ENCODE measurements around the gene DVL2. TPM values are rescaled to one million over a fixed set of nuclear protein-coding genes. Genes with fewer than 3 reads are reported as not detected.

The DVL2 gene
- total and polyA plus RNA-seq, 2 of the 13 experiments (the other 11 are each of a cell fraction or from before 2014, with no cell fraction given): 5.7 to 38.2 TPM

DNA sequence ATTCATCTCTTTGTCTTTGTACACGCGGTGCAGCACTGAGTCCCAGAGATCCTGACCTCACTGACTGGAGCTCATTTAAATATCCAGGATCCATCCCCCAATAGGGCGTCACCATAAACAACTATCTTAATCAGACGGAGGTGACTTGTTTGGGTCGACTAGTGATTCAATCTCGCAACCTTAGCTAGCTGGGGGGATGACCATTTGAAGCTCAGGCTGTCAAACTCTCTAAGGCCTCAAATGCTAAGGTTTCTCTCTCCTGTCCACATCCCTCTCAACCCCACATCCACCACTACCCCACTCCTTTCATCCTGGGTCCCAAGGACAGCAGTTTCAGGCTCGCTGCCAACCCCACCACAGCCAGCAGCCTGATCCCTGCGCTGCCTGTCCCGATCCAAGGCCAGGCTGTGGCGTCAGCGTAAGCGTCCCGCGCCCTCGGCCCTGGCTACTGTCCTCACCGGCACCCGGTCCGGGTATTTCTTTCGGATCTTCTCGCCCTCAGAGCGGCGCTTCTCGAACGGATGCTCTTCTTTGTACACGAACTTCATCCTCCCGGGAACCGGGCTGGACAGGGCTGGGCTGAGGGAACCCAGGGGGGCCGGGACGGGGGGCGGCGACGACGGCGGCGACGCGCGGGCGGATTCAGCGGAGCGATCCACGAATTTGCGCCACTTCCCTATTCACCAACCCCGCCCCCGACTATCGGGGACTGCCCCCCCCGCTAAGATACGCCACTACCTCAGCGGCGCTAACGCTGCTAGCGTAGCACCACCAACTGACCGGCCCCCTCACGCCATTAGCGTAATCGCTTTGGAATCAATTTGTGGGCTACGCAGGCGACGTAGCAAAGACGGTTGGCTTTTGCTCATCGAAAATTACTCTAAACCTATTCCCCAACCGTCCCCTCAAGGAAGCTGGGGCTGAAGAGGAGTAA lies 7.7 kb upstream of the DVL2 start, which contains the start of gene GABARAP (continued):
- TF ChIP-seq, protein P1, sequence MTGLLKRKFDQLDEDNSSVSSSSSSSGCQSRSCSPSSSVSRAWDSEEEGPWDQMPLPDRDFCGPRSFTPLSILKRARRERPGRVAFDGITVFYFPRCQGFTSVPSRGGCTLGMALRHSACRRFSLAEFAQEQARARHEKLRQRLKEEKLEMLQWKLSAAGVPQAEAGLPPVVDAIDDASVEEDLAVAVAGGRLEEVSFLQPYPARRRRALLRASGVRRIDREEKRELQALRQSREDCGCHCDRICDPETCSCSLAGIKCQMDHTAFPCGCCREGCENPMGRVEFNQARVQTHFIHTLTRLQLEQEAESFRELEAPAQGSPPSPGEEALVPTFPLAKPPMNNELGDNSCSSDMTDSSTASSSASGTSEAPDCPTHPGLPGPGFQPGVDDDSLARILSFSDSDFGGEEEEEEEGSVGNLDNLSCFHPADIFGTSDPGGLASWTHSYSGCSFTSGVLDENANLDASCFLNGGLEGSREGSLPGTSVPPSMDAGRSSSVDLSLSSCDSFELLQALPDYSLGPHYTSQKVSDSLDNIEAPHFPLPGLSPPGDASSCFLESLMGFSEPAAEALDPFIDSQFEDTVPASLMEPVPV (CRISPR knock-in tag; IDR thresholded peaks at IDR 0.05): peak; percentile 10; the same call in 1 of the 2 replicates
- TF ChIP-seq HNF4A (CRISPR knock-in tag; IDR thresholded peaks at IDR 0.05): peak; percentile 15
- peak; percentile 21; the same call in 1 of the 2 replicates for TF ChIP-seq NFYB (CRISPR knock-in tag; IDR thresholded peaks at IDR 0.05)
- TF ChIP-seq NKX3-1 (CRISPR knock-in tag; IDR thresholded peaks at IDR 0.05): no peak
- no peak for TF ChIP-seq SP1 (IDR thresholded peaks at IDR 0.05)
- TF ChIP-seq SP1 (CRISPR knock-in tag; IDR thresholded peaks at IDR 0.05): peak; percentile 63
- no peak for TF ChIP-seq GATA4 (IDR thresholded peaks at IDR 0.05; ENCODE audit: borderline replicate concordance, low read depth)
- TF ChIP-seq, protein P2, sequence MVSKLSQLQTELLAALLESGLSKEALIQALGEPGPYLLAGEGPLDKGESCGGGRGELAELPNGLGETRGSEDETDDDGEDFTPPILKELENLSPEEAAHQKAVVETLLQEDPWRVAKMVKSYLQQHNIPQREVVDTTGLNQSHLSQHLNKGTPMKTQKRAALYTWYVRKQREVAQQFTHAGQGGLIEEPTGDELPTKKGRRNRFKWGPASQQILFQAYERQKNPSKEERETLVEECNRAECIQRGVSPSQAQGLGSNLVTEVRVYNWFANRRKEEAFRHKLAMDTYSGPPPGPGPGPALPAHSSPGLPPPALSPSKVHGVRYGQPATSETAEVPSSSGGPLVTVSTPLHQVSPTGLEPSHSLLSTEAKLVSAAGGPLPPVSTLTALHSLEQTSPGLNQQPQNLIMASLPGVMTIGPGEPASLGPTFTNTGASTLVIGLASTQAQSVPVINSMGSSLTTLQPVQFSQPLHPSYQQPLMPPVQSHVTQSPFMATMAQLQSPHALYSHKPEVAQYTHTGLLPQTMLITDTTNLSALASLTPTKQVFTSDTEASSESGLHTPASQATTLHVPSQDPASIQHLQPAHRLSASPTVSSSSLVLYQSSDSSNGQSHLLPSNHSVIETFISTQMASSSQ (IDR thresholded peaks at IDR 0.05; ENCODE audit: low read depth): no peak
- TF ChIP-seq, protein P2 (CRISPR knock-in tag; IDR thresholded peaks at IDR 0.05; ENCODE audit: borderline replicate concordance): no peak
- no peak for TF ChIP-seq ZNF12 (CRISPR knock-in tag; IDR thresholded peaks at IDR 0.05)
- TF ChIP-seq ZNF33B (CRISPR knock-in tag; IDR thresholded peaks at IDR 0.05): 0 out of 2 replicates have a peak, but pooled peaks have one; percentile 29
- TF ChIP-seq FOSL2 (CRISPR knock-in tag; IDR thresholded peaks at IDR 0.05): no peak; the same call in none of the 2 replicates
- no peak for TF ChIP-seq NPAS2 (CRISPR knock-in tag; IDR thresholded peaks at IDR 0.05; ENCODE audit: borderline replicate concordance)
- no peak for TF ChIP-seq HMG20B (CRISPR knock-in tag; conservative IDR thresholded peaks at IDR 0.05)
- TF ChIP-seq KLF16 (CRISPR knock-in tag; IDR thresholded peaks at IDR 0.05): 0 out of 4 replicates have a peak, but pooled peaks of 1 of the 2 experiments have one; percentile 8
- TF ChIP-seq EZH2 (conservative IDR thresholded peaks at IDR 0.05; ENCODE audit: low read depth, low read length): no peak
- peak; percentile 98 for TF ChIP-seq HNRNPH1 (optimal IDR thresholded peaks at IDR 0.05; ENCODE audit: low read depth, low read length)
- no peak for TF ChIP-seq ZNF761 (CRISPR knock-in tag; conservative IDR thresholded peaks at IDR 0.05)
- no peak for TF ChIP-seq GFI1 (CRISPR knock-in tag; IDR thresholded peaks at IDR 0.05; ENCODE audit: borderline replicate concordance)
- TF ChIP-seq, protein P3, sequence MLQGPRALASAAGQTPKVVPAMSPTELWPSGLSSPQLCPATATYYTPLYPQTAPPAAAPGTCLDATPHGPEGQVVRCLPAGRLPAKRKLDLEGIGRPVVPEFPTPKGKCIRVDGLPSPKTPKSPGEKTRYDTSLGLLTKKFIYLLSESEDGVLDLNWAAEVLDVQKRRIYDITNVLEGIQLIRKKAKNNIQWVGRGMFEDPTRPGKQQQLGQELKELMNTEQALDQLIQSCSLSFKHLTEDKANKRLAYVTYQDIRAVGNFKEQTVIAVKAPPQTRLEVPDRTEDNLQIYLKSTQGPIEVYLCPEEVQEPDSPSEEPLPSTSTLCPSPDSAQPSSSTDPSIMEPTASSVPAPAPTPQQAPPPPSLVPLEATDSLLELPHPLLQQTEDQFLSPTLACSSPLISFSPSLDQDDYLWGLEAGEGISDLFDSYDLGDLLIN (CRISPR knock-in tag; IDR thresholded peaks at IDR 0.05; ENCODE audit: borderline replicate concordance): no peak
- TF ChIP-seq ELF1 (CRISPR knock-in tag; IDR thresholded peaks at IDR 0.05): peak; percentile 72
- 0 out of 2 replicates have a peak, but pooled peaks have one; percentile 74 for TF ChIP-seq ZNF790 (CRISPR knock-in tag; IDR thresholded peaks at IDR 0.05; ENCODE audit: borderline replicate concordance)

Measured in HepG2 (cell line).